K562 (cell line): ENCODE data around the gene TACC3. TPM values are rescaled to one million over a fixed set of nuclear protein-coding genes. Genes with fewer than 3 reads are reported as not detected.

ENCODE experiments used
- ATAC-seq: fragments of 200-7000 bp; cut with Tn5 transposase; 3 replicates; pipeline ENCODE4 v1.9.1; 2020; ENCODE audit warnings: moderate library complexity
- BruUV-seq: library from RNA; stranded (reverse); fragments of 400-500 nt; replicated peaks from 2 replicates; lab custom pipeline; 2021; lab: Mats Ljungman, UMichigan
- CTCF ChIA-PET: fragments of 300-600 bp; formaldehyde crosslinking; extraction: SDS; loops from one replicate; lab custom pipeline; 2021; ENCODE audit warnings: low intra/inter-chr PET ratio; lab: Yijun Ruan, JAX
- POLR2A ChIA-PET: fragments of 300-600, 350-650 bp; sonication (Branson Sonifier 250); formaldehyde crosslinking; extraction: SDS; loops from one replicate; lab custom pipeline; 2021; ENCODE audit warnings: antibody characterized with exemption, inconsistent platforms; lab: Yijun Ruan, JAX
- DNase-seq, 4 experiments: peaks; one replicate each; pipeline versions ENCODE4 v3.0.0 to v3.0.0-alpha.2; 2011 to 2018; ENCODE audit warnings: low spot score in 3 of 4, mixed read lengths in 3 of 4; ENCODE audit errors: extremely low read depth in 1 of 4
- FAIRE-seq: peaks from 2 replicates; lab custom pipeline; 2011; peaks lifted over from hg19 to GRCh38; lab: Jason Lieb, UNC
- H2AFZ ChIP-seq: 2 replicates; pipeline ENCODE4 v1.6.0; 2011; ENCODE audit warnings: low read depth, low read length, control low read depth, inconsistent platforms
- H3K27ac ChIP-seq: fragments of 200-600 bp; 3 replicates; pipeline ENCODE4 v1.8.0; 2011; ENCODE audit warnings: low read depth, mild to moderate bottlenecking, control low read depth, inconsistent platforms, low read length, moderate library complexity, mixed read lengths; ENCODE audit errors: extremely low read depth
- H3K27me3 ChIP-seq, 2 experiments: fragments of 300-600 bp in 1 of 2; 2 replicates in 1 of 2; 3 replicates in 1 of 2; pipeline versions ENCODE4 v1.6.0 to v1.8.0; 2011; ENCODE audit warnings: inconsistent platforms in 2 of 2, low read length in 2 of 2, mild to moderate bottlenecking in 1 of 2, mixed read lengths in 1 of 2, moderate library complexity in 1 of 2; ENCODE audit not compliant: control insufficient read depth in 2 of 2, insufficient read depth in 2 of 2
- H3K36me3 ChIP-seq: fragments of 300-600 bp; 3 replicates; pipeline ENCODE4 v1.8.0; 2011; ENCODE audit warnings: mild to moderate bottlenecking, low read length, inconsistent platforms; ENCODE audit not compliant: control insufficient read depth, insufficient read depth
- H3K4me1 ChIP-seq, 2 experiments: fragments of 200-600 bp in 1 of 2; replicated peaks in 1 of 2; 2 replicates in 1 of 2; 3 replicates in 1 of 2; pipeline versions ENCODE4 v1.5.1 to v1.8.0; 2011; ENCODE audit warnings: inconsistent platforms in 2 of 2, low read length in 2 of 2, mild to moderate bottlenecking in 1 of 2, mixed read lengths in 1 of 2, moderate library complexity in 1 of 2; ENCODE audit not compliant: control insufficient read depth in 2 of 2, insufficient read depth in 2 of 2
- H3K4me2 ChIP-seq: 2 replicates; pipeline ENCODE4 v1.6.1; 2011; ENCODE audit warnings: low read length, control low read depth, inconsistent platforms, mixed read lengths; ENCODE audit not compliant: insufficient read depth
- H3K4me3 ChIP-seq: fragments of 200-600 bp; sonication (generic), shearing (Covaris generic); 2 replicates; pipeline ENCODE4 v1.5.1; 2016; ENCODE audit warnings: control low read depth, inconsistent platforms
- H3K79me2 ChIP-seq: fragments of 200-600 bp; 3 replicates; pipeline ENCODE4 v1.8.0; 2011; ENCODE audit warnings: low read length, inconsistent platforms; ENCODE audit not compliant: control insufficient read depth, insufficient read depth
- H3K9ac ChIP-seq, 2 experiments: 2 replicates each; pipeline versions ENCODE4 v1.6.0 to v1.6.1; 2011; ENCODE audit warnings: low read depth in 2 of 2, low read length in 2 of 2, control low read depth in 1 of 2, inconsistent platforms in 1 of 2, mild to moderate bottlenecking in 1 of 2, mixed read lengths in 1 of 2; ENCODE audit not compliant: insufficient read depth in 1 of 2
- H3K9me1 ChIP-seq: one replicate; pipeline ENCODE4 v1.6.0; 2011; ENCODE audit warnings: inconsistent platforms, mild to moderate bottlenecking, low read length, moderate library complexity; ENCODE audit not compliant: control insufficient read depth, insufficient read depth
- H3K9me3 ChIP-seq: replicated peaks from 2 replicates; pipeline ENCODE4 v1.5.1; 2011; ENCODE audit warnings: low read depth, low read length, inconsistent platforms; ENCODE audit not compliant: control insufficient read depth, insufficient read depth
- H4K20me1 ChIP-seq: replicated peaks from 2 replicates; pipeline ENCODE4 v1.6.1; 2011; ENCODE audit warnings: low read length, inconsistent platforms, mixed read lengths; ENCODE audit not compliant: control insufficient read depth, insufficient read depth
- HNRNPLL ChIP-seq: fragments of 200-400 bp; formaldehyde crosslinking; IDR thresholded peaks from 2 replicates; pipeline ENCODE4 v1.6.1; 2017; ENCODE audit warnings: low read length, low read depth, mild to moderate bottlenecking; ENCODE audit not compliant: poor library complexity, severe bottlenecking
- WGBS: fragments of 100-300 bp; shearing (Covaris generic); methylation state at CpG from one replicate; pipeline ENCODE4 v1.1.6; 2016; ENCODE audit warnings: low coverage, mixed read lengths; ENCODE audit not compliant: insufficient coverage; ENCODE audit errors: missing lambda C conversion rate; 5-methylcytosine and 5-hydroxymethylcytosine counted together
- in situ Hi-C: fragments of 300-500 bp; cut with MboI; formaldehyde crosslinking; loops from 4 replicates; pipeline ENCODE4 v1.15.0; 2018; ENCODE audit warnings: inconsistent platforms, mixed read lengths
- intact Hi-C: fragments of 100-400 bp; cut with micrococcal nuclease; formaldehyde crosslinking; loops from 2 replicates; pipeline ENCODE4 v1.14.2; 2022
- polyA plus RNA-seq, 8 experiments: library from polyadenylated mRNA; depleted of rRNA in 4 of 8; stranded (reverse) in 5 of 8; unstranded in 3 of 8; fragments of >200 nt; fragmentation: Nextera tagmentation in 2 of 8; fragmentation: Illumina TruSeq in 1 of 8; extraction: Ambion mirVana in 2 of 8; extraction: Trizol in 1 of 8; gene quantifications; 2 replicates each; pipeline versions ENCODE4 v1.2.1 to v1.2.3, GENCODE V29; 2011 to 2014; ENCODE audit warnings: inconsistent platforms in 1 of 8, missing spikeins in 1 of 8
- total RNA-seq, 7 experiments: library from RNA; depleted of rRNA in 6 of 7; stranded (reverse); fragments of >200 nt in 6 of 7; fragmentation: Illumina TruSeq in 2 of 7; extraction: Trizol in 2 of 7; gene quantifications; 2 replicates each; pipeline versions ENCODE4 v1.2.1 to v1.2.3, GENCODE V29; 2011 to 2021; ENCODE audit warnings: low replicate concordance in 1 of 7
- TF ChIP-seq, protein P1 (sequence below): sonication (generic); formaldehyde crosslinking; IDR thresholded peaks from 2 replicates; pipeline ENCODE4 v1.8.1; 2023; ENCODE audit warnings: mild to moderate bottlenecking, missing genetic modification reagents

Gene TACC3
- total and polyA plus RNA-seq, 9 of the 15 experiments (the other 6 are each of a cell fraction or from before 2014, with no cell fraction given) = 1.9 to 122 (median 55.6) TPM

- H3K4me1 ChIP-seq = peaks cover 23 to 94% of the 10 kb centered on the region in 2 experiments
Measured at GRCh38 chr4:1751155-1751918, 30.0 kb downstream of the TACC3 start.

More at GRCh38 chr4:1751155-1751918, 30.0 kb downstream of the TACC3 start:
- H3K27ac ChIP-seq = no peak overlapping the region
- BruUV-seq = no TSS peak
- POLR2A ChIA-PET = interaction anchor here (0.9 to 2.0 kb wide), 3 partner anchors 23 to 57 kb away, joined by 3 to 5 read pairs (median 3); no protein-coding TSS in a partner anchor
- peak overlapping the region in 1 of 2 experiments; percentile 78; a peak in 2 of 4 replicates for H3K9ac ChIP-seq
- CTCF ChIA-PET = no interaction called here
- in situ Hi-C loops = no loop called here
- H4K20me1 ChIP-seq = no peaks in the 10 kb centered on the region
- WGBS = 63% methylated on average over 18 of the region's 31 CpGs
- H2AFZ ChIP-seq = no peak overlapping the region; the same call in 1 of the 2 replicates
- DNase-seq = no peak
- H3K79me2 ChIP-seq = no peaks in the 10 kb centered on the region
- no peak overlapping the region for H3K4me3 ChIP-seq
- H3K4me2 ChIP-seq = no peak overlapping the region
- no peak for FAIRE-seq
- H3K36me3 ChIP-seq = no peaks in the 10 kb centered on the region
- H3K27me3 ChIP-seq = no peaks in the 10 kb centered on the region
- no peaks in the 10 kb centered on the region for H3K9me3 ChIP-seq
- TF ChIP-seq, protein P1, sequence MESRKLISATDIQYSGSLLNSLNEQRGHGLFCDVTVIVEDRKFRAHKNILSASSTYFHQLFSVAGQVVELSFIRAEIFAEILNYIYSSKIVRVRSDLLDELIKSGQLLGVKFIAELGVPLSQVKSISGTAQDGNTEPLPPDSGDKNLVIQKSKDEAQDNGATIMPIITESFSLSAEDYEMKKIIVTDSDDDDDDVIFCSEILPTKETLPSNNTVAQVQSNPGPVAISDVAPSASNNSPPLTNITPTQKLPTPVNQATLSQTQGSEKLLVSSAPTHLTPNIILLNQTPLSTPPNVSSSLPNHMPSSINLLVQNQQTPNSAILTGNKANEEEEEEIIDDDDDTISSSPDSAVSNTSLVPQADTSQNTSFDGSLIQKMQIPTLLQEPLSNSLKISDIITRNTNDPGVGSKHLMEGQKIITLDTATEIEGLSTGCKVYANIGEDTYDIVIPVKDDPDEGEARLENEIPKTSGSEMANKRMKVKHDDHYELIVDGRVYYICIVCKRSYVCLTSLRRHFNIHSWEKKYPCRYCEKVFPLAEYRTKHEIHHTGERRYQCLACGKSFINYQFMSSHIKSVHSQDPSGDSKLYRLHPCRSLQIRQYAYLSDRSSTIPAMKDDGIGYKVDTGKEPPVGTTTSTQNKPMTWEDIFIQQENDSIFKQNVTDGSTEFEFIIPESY (CRISPR knock-in tag) = peak; percentile 47; the same call in 1 of the 2 replicates
- no peak for TF ChIP-seq HNRNPLL
- intact Hi-C loops = no loop called here
- ATAC-seq = no peak
- H3K9me1 ChIP-seq = peaks cover 5% of the 10 kb centered on the region
